ENCODE measurements around the gene CLINT1. TPM values are rescaled to one million over a fixed set of nuclear protein-coding genes. Genes with fewer than 3 reads are reported as not detected.

The CLINT1 gene
- total and polyA plus RNA-seq, 8 donors: 24.7 to 196 (median 78.3) TPM

DNA sequence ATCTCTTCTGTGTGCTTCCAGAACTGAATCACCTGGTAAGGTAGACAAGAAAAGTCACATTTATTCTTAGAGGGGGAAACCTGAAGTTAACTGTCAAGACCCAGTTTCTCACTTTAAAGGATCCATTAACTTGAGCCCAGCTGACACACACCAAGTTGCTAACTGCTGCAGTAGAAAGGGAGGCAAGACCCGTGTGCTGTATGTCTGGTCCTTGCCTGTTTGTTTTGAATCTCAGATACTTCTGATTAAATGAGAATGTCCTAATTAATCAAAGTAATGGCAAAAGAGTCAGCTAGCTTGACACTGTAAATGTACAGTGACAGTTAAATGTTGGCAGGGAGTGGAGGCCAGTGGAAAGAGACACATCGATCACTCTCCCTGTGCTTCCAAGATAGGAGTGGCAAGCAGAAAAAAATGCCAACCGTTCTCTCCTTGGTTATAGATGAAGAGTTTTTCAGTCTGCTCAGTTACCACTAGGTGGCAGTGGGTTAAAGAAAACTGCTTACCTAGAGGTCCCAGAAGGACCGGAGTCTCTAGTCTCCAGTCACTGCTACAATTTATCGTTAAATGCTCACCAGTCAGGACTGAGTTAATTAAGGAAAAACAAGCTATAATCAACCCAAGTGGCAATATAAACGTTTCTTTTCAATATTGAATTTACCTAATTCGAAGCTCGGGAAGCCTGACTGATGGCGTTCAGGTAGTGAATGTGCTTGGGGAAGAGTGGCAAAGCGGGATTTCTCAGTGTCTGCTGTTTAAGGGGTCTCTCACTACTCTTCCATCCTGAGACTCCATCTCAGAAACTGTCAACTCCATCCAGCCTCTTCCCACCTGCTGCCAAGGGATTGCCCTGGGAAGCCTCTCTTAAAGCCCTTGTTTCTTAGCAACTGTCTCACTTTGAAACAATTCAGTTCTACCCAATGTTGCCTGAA lies 97.0 kb downstream of the CLINT1 start:
- DNase-seq: peak in 1 of 2 donors; percentile 82

DNA sequence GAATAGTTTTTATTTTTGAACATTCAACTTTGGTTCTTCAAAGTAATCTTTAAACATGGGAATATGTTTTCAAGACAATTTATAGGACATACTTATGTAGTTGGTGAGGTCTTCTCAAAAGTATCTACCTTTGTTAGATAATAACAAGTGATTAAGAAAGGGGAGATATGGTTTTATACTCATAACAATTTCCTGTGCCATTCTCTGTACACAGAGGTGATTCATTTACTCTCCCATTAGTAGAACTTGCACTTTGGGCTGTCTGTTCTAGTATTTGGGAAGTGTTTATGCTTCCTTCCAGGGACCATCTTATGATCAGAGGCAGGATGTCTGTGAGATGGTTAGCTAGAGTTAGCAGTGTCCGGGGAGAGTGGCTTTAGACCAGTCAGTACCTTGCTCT lies 100.2 kb downstream of the CLINT1 start:
- intact Hi-C loops (cut with DNase I; ENCODE audit: low total_unique reads): no loop called here
- no peak overlapping the region for H3K27ac ChIP-seq
- peaks cover 0 to 10% (median 5%) of the 10 kb centered on the region in 4 donors for H3K4me1 ChIP-seq
- H3K4me3 ChIP-seq: no peak overlapping the region
- H3K36me3 ChIP-seq: peaks cover 15 to 72% (median 49%) of the 10 kb centered on the region in 4 donors
- no peaks in the 10 kb centered on the region for H3K9me3 ChIP-seq
- TF ChIP-seq EP300 (IDR thresholded peaks at IDR 0.05) (no peak), CTCF (IDR thresholded peaks at IDR 0.05) (no peak), POLR2A (IDR thresholded peaks at IDR 0.05) (no peak), POLR2AphosphoS5 (IDR thresholded peaks at IDR 0.05) (no peak)
- 85 to 87% (median 86%) methylated on average over 1 of the region's 1 CpG for WGBS, 5 donors
- DNase-seq: no peak
- no peaks in the 10 kb centered on the region for H3K27me3 ChIP-seq

More for the DNA sequence above, 97.0 kb downstream of the CLINT1 start:
- Histone ChIP-seq H3K27ac (no peak overlapping the region), H3K4me3 (no peak overlapping the region), H3K9me3 (no peaks in the 10 kb centered on the region), H3K36me3 (peaks cover 0 to 40% (median 20%) of the 10 kb centered on the region in 4 donors), H3K27me3 (no peaks in the 10 kb centered on the region), H3K4me1 (peaks cover 0 to 19% (median 5%) of the 10 kb centered on the region in 4 donors)
- TF ChIP-seq EP300 (IDR thresholded peaks at IDR 0.05) (no peak), CTCF (IDR thresholded peaks at IDR 0.05) (peak in 5 of 7 experiments; percentile 59 to 77 (median 66))
- intact Hi-C loops (cut with DNase I; ENCODE audit: low total_unique reads): no loop called here
- WGBS, 5 donors: 25 to 36% (median 28%) methylated on average over 10 of the region's 10 CpGs

DNA sequence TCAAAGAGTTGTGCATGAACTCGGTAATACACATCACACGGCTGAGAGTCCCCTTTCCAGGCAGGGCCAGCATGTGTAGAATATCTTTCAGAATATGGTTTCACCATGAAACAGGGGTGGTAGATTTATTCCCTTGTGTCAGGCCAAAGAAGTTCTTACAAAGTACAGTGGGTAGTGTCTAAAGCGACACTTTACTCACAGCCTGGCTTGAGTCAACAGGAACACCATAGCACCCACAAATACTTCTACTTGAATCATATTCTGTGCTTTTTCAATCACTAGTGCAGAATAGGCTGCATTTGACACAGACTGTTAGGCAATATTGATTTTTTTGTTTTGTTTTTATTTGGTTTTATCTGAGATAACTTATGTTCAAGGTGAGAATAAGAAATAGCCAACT lies 102.8 kb downstream of the CLINT1 start:
- intact Hi-C loops (cut with DNase I; ENCODE audit: low total_unique reads): no loop called here
- Histone ChIP-seq H3K9me3 (no peaks in the 10 kb centered on the region), H3K36me3 (peaks cover 15 to 98% (median 75%) of the 10 kb centered on the region in 4 donors), H3K27me3 (no peaks in the 10 kb centered on the region), H3K4me1 (no peaks in the 10 kb centered on the region), H3K4me3 (no peak overlapping the region), H3K27ac (no peak overlapping the region)
- 88 to 96% (median 92%) methylated on average over 3 of the region's 3 CpGs for WGBS, 5 donors
- no peak for TF ChIP-seq POLR2AphosphoS5 (IDR thresholded peaks at IDR 0.05)
- TF ChIP-seq POLR2A (IDR thresholded peaks at IDR 0.05): no peak
- no peak for TF ChIP-seq EP300 (IDR thresholded peaks at IDR 0.05)
- no peak for TF ChIP-seq CTCF (IDR thresholded peaks at IDR 0.05)
- DNase-seq: no peak

- intact Hi-C loops (cut with DNase I; ENCODE audit: low total_unique reads): no loop called here
- WGBS, 5 donors: 64 to 93% (median 84%) methylated on average over 1 of the region's 1 CpG
- no peak for DNase-seq
- Histone ChIP-seq H3K9me3 (no peaks in the 10 kb centered on the region), H3K36me3 (peaks cover 7 to 42% (median 42%) of the 10 kb centered on the region in 4 donors), H3K4me3 (no peak overlapping the region), H3K4me1 (peaks cover 0 to 12% (median 3%) of the 10 kb centered on the region in 4 donors), H3K27ac (no peak overlapping the region), H3K27me3 (no peaks in the 10 kb centered on the region)
- no peak for TF ChIP-seq EP300 (IDR thresholded peaks at IDR 0.05)
- TF ChIP-seq CTCF (IDR thresholded peaks at IDR 0.05): no peak
- no peak for TF ChIP-seq POLR2AphosphoS5 (IDR thresholded peaks at IDR 0.05)
- no peak for TF ChIP-seq POLR2A (IDR thresholded peaks at IDR 0.05)
Measured at GRCh38 chr5:157750320-157750719, 108.6 kb downstream of the CLINT1 start.

All from stomach (tissue), 9 donors.